GM18519 (cell line): ENCODE data around the gene PDE4D.
A peak's percentile ranks its signal among the peaks of the same experiment; 100 is the strongest.
"Not testable (repeated sequence)": the region's sequence is repeated elsewhere in the genome, so short reads cannot be mapped to it uniquely, and the experiment has no call there.

Experiments used
- ATAC-seq: cut with Tn5 transposase; IDR thresholded peaks from one replicate; pipeline ENCODE4 v1.9.1; 2021; ENCODE audit warnings: mild to moderate bottlenecking, moderate library complexity; ENCODE audit not compliant: unreplicated experiment, low FRiP score

PDE4D gene

GRCh38 chr5:59800347-59800893 is 93.1 kb downstream of the PDE4D start:
- peak; percentile 5 for ATAC-seq

- ATAC-seq, result peak; percentile 42
These were observed 93.7 kb downstream of the PDE4D start for GRCh38 chr5:59799668-59800346.

GRCh38 chr5:59798862-59799667 is 94.5 kb downstream of the PDE4D start:
- peak; percentile 50 for ATAC-seq

GRCh38 chr5:59795141-59795540 is 98.4 kb downstream of the PDE4D start:
- no peak for ATAC-seq

- ATAC-seq, result no peak
These were observed 100.4 kb downstream of the PDE4D start for GRCh38 chr5:59792983-59793585.

- no peak for ATAC-seq
These were observed 101.9 kb downstream of the PDE4D start for GRCh38 chr5:59791617-59792016.

GRCh38 chr5:59790776-59791475 is 102.6 kb downstream of the PDE4D start:
- no peak for ATAC-seq

- ATAC-seq, result peak; percentile 77
These were observed 103.2 kb downstream of the PDE4D start for GRCh38 chr5:59790376-59790775.

- ATAC-seq, result no peak
These were observed 103.6 kb downstream of the PDE4D start for GRCh38 chr5:59789894-59790293.

- ATAC-seq, result no peak
These were observed 104.3 kb downstream of the PDE4D start for GRCh38 chr5:59789197-59789596.

- no peak for ATAC-seq
These were observed 107.2 kb downstream of the PDE4D start for GRCh38 chr5:59786334-59786805.

- no peak for ATAC-seq
These were observed 107.7 kb downstream of the PDE4D start for GRCh38 chr5:59785676-59786333.

GRCh38 chr5:59784708-59785107 is 108.8 kb downstream of the PDE4D start:
- ATAC-seq, result not testable (repeated sequence)

- no peak for ATAC-seq
These were observed 110.3 kb downstream of the PDE4D start for GRCh38 chr5:59783264-59783663.

- ATAC-seq, result no peak
These were observed 110.7 kb downstream of the PDE4D start for GRCh38 chr5:59782856-59783255.

- no peak for ATAC-seq
These were observed 114.1 kb downstream of the PDE4D start for GRCh38 chr5:59779453-59779852.

- no peak for ATAC-seq
These were observed 116.5 kb downstream of the PDE4D start for GRCh38 chr5:59777028-59777427.

- ATAC-seq, result no peak
These were observed 120.2 kb downstream of the PDE4D start for GRCh38 chr5:59773294-59773693.

GRCh38 chr5:59772757-59773156 is 120.8 kb downstream of the PDE4D start:
- ATAC-seq, result no peak

- no peak for ATAC-seq
These were observed 121.3 kb downstream of the PDE4D start for GRCh38 chr5:59772206-59772605.
